HG02623 (cell line): Measurements from ENCODE around the gene GRIN3B.

Experiments
- ATAC-seq: cut with Tn5 transposase; IDR thresholded peaks from one replicate; pipeline ENCODE4 v1.9.1; 2021; ENCODE audit warnings: moderate library complexity; ENCODE audit not compliant: unreplicated experiment

Gene GRIN3B

GRCh38 chr19:1055886-1056620 lies 55.8 kb downstream of the GRIN3B start:
- no peak for ATAC-seq

GRCh38 chr19:1057176-1057855 lies 57.1 kb downstream of the GRIN3B start:
- no peak for ATAC-seq

GRCh38 chr19:1058112-1058511 lies 57.9 kb downstream of the GRIN3B start:
- no peak for ATAC-seq
